GM19351 (cell line): Measurements from ENCODE around the gene SPOCK2.
"Not testable (repeated sequence)": the region's sequence is repeated elsewhere in the genome, so short reads cannot be mapped to it uniquely, and the experiment has no call there.

Experiments used
- ATAC-seq: cut with Tn5 transposase; IDR thresholded peaks from one replicate; pipeline ENCODE4 v1.9.1; 2021; ENCODE audit warnings: mild to moderate bottlenecking, moderate library complexity; ENCODE audit not compliant: unreplicated experiment

The SPOCK2 gene

GRCh38 chr10:72032409-72033162 is 55.8 kb downstream of the SPOCK2 start:
- not testable (repeated sequence) for ATAC-seq

- ATAC-seq, result no peak
Observed at GRCh38 chr10:72031706-72032105, 56.6 kb downstream of the SPOCK2 start.

- ATAC-seq, result no peak
Observed at GRCh38 chr10:72030762-72031543, 57.4 kb downstream of the SPOCK2 start.

- ATAC-seq, result no peak
Observed at GRCh38 chr10:72029414-72029813, 58.9 kb downstream of the SPOCK2 start.

GRCh38 chr10:72027498-72027897 is 60.9 kb downstream of the SPOCK2 start:
- no peak for ATAC-seq

GRCh38 chr10:72026278-72027111 is 61.9 kb downstream of the SPOCK2 start:
- ATAC-seq, result no peak

- ATAC-seq, result no peak
Observed at GRCh38 chr10:72025832-72026231, 62.5 kb downstream of the SPOCK2 start.

- no peak for ATAC-seq
Observed at GRCh38 chr10:72025400-72025799, 63.0 kb downstream of the SPOCK2 start.

GRCh38 chr10:72024596-72024995 is 63.8 kb downstream of the SPOCK2 start:
- ATAC-seq, result no peak

- ATAC-seq, result no peak
Observed at GRCh38 chr10:72022228-72022627, 66.1 kb downstream of the SPOCK2 start.

- no peak for ATAC-seq
Observed at GRCh38 chr10:72020914-72021809, 67.2 kb downstream of the SPOCK2 start.

GRCh38 chr10:72019085-72019876 is 69.1 kb downstream of the SPOCK2 start:
- ATAC-seq, result no peak

- no peak for ATAC-seq
Observed at GRCh38 chr10:72016608-72017300, 71.6 kb downstream of the SPOCK2 start.

- ATAC-seq, result no peak
Observed at GRCh38 chr10:72015841-72016240, 72.5 kb downstream of the SPOCK2 start.

GRCh38 chr10:72014785-72015480 is 73.4 kb downstream of the SPOCK2 start:
- ATAC-seq, result no peak

- ATAC-seq, result no peak
Observed at GRCh38 chr10:72014197-72014596, 74.2 kb downstream of the SPOCK2 start.

- no peak for ATAC-seq
Observed at GRCh38 chr10:72013202-72013945, 75.0 kb downstream of the SPOCK2 start.

- no peak for ATAC-seq
Observed at GRCh38 chr10:72012796-72013195, 75.6 kb downstream of the SPOCK2 start.
